Neural progenitor cell (in vitro differentiated cells): Measurements from ENCODE around the gene NME4.

ENCODE experiments used
- EZH2 ChIP-seq: fragments of 200-600 bp; sonication (generic); IDR thresholded peaks from 2 replicates; pipeline ENCODE4 v1.6.1; 2017; ENCODE audit warnings: antibody characterized with exemption, mild to moderate bottlenecking, moderate library complexity
- TF ChIP-seq, protein P1 (sequence below): fragments of 200-600 bp; sonication (generic); IDR thresholded peaks from 2 replicates; pipeline ENCODE4 v1.5.1; 2017; ENCODE audit warnings: antibody characterized with exemption, mild to moderate bottlenecking

DNA sequence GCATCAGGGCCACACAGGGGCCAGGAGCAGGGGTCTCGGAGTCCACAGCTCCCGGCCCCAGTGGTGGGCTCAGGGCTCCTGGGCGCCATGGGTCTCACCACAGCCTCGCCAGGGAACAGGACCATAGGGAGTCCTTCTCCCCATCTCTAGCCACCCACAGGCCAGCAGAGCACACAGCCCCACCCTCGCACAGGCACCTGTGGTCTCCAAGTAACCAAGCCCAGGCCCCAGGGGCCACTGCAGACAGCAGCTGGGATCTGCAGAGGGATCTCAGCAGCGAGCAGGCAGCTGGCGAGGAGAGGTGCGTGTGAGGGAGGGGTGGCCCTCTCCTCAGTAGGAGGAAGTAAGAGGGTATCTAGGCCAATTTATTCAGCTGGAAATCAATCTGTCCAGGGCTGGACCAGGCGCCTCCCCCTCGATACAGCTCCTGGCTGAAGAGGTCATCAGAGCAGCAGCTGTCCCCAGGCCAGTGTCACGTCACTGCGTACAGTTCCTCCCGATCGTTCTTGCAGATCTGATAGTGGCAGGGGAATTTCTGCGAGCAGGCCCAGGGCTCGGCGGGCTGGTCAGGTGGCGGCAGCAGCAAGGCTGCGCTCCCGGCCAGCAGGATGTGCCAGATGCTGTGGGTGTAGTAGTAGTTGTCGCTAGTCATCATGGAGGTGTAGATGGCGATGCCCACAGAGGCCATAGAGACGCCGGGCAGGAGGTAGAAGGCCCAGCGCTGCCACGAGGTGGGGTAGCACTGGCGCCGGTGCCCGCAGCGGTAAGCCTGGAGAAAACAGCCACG is 25.3 kb upstream of the NME4 start:
- TF ChIP-seq, protein P1, sequence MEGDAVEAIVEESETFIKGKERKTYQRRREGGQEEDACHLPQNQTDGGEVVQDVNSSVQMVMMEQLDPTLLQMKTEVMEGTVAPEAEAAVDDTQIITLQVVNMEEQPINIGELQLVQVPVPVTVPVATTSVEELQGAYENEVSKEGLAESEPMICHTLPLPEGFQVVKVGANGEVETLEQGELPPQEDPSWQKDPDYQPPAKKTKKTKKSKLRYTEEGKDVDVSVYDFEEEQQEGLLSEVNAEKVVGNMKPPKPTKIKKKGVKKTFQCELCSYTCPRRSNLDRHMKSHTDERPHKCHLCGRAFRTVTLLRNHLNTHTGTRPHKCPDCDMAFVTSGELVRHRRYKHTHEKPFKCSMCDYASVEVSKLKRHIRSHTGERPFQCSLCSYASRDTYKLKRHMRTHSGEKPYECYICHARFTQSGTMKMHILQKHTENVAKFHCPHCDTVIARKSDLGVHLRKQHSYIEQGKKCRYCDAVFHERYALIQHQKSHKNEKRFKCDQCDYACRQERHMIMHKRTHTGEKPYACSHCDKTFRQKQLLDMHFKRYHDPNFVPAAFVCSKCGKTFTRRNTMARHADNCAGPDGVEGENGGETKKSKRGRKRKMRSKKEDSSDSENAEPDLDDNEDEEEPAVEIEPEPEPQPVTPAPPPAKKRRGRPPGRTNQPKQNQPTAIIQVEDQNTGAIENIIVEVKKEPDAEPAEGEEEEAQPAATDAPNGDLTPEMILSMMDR: no peak
- no peak for TF ChIP-seq EZH2
